Stomach smooth muscle (tissue), 2 donors: ENCODE data around the gene DIAPH3.

Source experiments
- H3K27ac ChIP-seq: one replicate; pipeline ENCODE4 v1.7.0; 2013; ENCODE audit warnings: mild to moderate bottlenecking, low read length, inconsistent platforms
- H3K27me3 ChIP-seq, 2 donors: one replicate each; pipeline ENCODE4 v1.7.0; 2013; ENCODE audit warnings: low read length in 2 of 2; ENCODE audit not compliant: insufficient read depth in 2 of 2, control insufficient read depth in 1 of 2
- H3K36me3 ChIP-seq, 2 donors: one replicate each; pipeline ENCODE4 v1.7.0; 2013; ENCODE audit warnings: low read length in 2 of 2; ENCODE audit not compliant: control insufficient read depth in 2 of 2, insufficient read depth in 2 of 2
- H3K4me1 ChIP-seq: one replicate; pipeline ENCODE4 v1.7.0; 2013; ENCODE audit warnings: low read length; ENCODE audit not compliant: control insufficient read depth, insufficient read depth
- H3K4me3 ChIP-seq, 2 donors: one replicate each; pipeline ENCODE4 v1.7.0; 2013; ENCODE audit warnings: low read length in 2 of 2
- H3K9ac ChIP-seq, 2 donors: one replicate each; pipeline ENCODE4 v1.7.0; 2013; ENCODE audit warnings: low read length in 2 of 2, mild to moderate bottlenecking in 1 of 2
- H3K9me3 ChIP-seq, 2 donors: one replicate each; pipeline ENCODE4 v1.7.0; 2013; ENCODE audit warnings: low read length in 2 of 2; ENCODE audit not compliant: control insufficient read depth in 2 of 2
- donor health status: healthy.
- donor health status: Pancreatic carcinoma.

DIAPH3 gene

GRCh38 chr13:60028021-60028420 is 135.7 kb downstream of the DIAPH3 start:
- no peaks in the 10 kb centered on the region for H3K27me3 ChIP-seq
- H3K9ac ChIP-seq, result no peak overlapping the region
- H3K4me1 ChIP-seq, result no peaks in the 10 kb centered on the region
- no peak overlapping the region for H3K4me3 ChIP-seq
- H3K27ac ChIP-seq, result no peak overlapping the region
- H3K9me3 ChIP-seq, result peaks cover 0 to 2% of the 10 kb centered on the region in 2 donors
- no peaks in the 10 kb centered on the region for H3K36me3 ChIP-seq

- Histone ChIP-seq H3K9me3 (peaks cover 0 to 2% of the 10 kb centered on the region in 2 donors), H3K36me3 (no peaks in the 10 kb centered on the region), H3K9ac (no peak overlapping the region), H3K4me1 (no peaks in the 10 kb centered on the region), H3K27me3 (no peaks in the 10 kb centered on the region), H3K27ac (no peak overlapping the region), H3K4me3 (no peak overlapping the region)
Observed at GRCh38 chr13:60026286-60026685, 137.4 kb downstream of the DIAPH3 start.

GRCh38 chr13:60020288-60020687 is 143.4 kb downstream of the DIAPH3 start:
- peaks cover 0 to 2% of the 10 kb centered on the region in 2 donors for H3K9me3 ChIP-seq
- no peak overlapping the region for H3K4me3 ChIP-seq
- no peaks in the 10 kb centered on the region for H3K4me1 ChIP-seq
- no peak overlapping the region for H3K27ac ChIP-seq
- no peaks in the 10 kb centered on the region for H3K36me3 ChIP-seq
- no peaks in the 10 kb centered on the region for H3K27me3 ChIP-seq
- no peak overlapping the region for H3K9ac ChIP-seq

- no peaks in the 10 kb centered on the region for H3K9me3 ChIP-seq
- H3K36me3 ChIP-seq, result no peaks in the 10 kb centered on the region
- H3K4me3 ChIP-seq, result no peak overlapping the region
- H3K27me3 ChIP-seq, result no peaks in the 10 kb centered on the region
- H3K4me1 ChIP-seq, result no peaks in the 10 kb centered on the region
- no peak overlapping the region for H3K9ac ChIP-seq
- no peak overlapping the region for H3K27ac ChIP-seq
Observed at GRCh38 chr13:60019119-60019993, 144.4 kb downstream of the DIAPH3 start.

GRCh38 chr13:60018536-60018935 is 145.2 kb downstream of the DIAPH3 start:
- H3K9me3 ChIP-seq, result no peaks in the 10 kb centered on the region
- H3K4me1 ChIP-seq, result no peaks in the 10 kb centered on the region
- H3K27ac ChIP-seq, result no peak overlapping the region
- no peaks in the 10 kb centered on the region for H3K27me3 ChIP-seq
- H3K36me3 ChIP-seq, result no peaks in the 10 kb centered on the region
- H3K4me3 ChIP-seq, result no peak overlapping the region
- H3K9ac ChIP-seq, result no peak overlapping the region

GRCh38 chr13:60016229-60016628 is 147.5 kb downstream of the DIAPH3 start:
- Histone ChIP-seq H3K4me1 (no peaks in the 10 kb centered on the region), H3K36me3 (no peaks in the 10 kb centered on the region), H3K9me3 (no peaks in the 10 kb centered on the region), H3K27ac (no peak overlapping the region), H3K4me3 (no peak overlapping the region), H3K9ac (no peak overlapping the region), H3K27me3 (no peaks in the 10 kb centered on the region)

GRCh38 chr13:60013166-60013565 is 150.6 kb downstream of the DIAPH3 start:
- Histone ChIP-seq H3K9me3 (no peaks in the 10 kb centered on the region), H3K27me3 (no peaks in the 10 kb centered on the region), H3K27ac (no peak overlapping the region), H3K4me1 (no peaks in the 10 kb centered on the region), H3K4me3 (no peak overlapping the region), H3K9ac (no peak overlapping the region), H3K36me3 (no peaks in the 10 kb centered on the region)

- H3K27me3 ChIP-seq, result no peaks in the 10 kb centered on the region
- H3K9me3 ChIP-seq, result no peaks in the 10 kb centered on the region
- no peak overlapping the region for H3K27ac ChIP-seq
- H3K4me1 ChIP-seq, result no peaks in the 10 kb centered on the region
- no peaks in the 10 kb centered on the region for H3K36me3 ChIP-seq
- H3K4me3 ChIP-seq, result no peak overlapping the region
- no peak overlapping the region for H3K9ac ChIP-seq
Observed at GRCh38 chr13:60012488-60012887, 151.2 kb downstream of the DIAPH3 start.

GRCh38 chr13:60009300-60010253 is 154.2 kb downstream of the DIAPH3 start:
- H3K4me3 ChIP-seq, result no peak overlapping the region
- H3K27ac ChIP-seq, result no peak overlapping the region
- H3K36me3 ChIP-seq, result no peaks in the 10 kb centered on the region
- no peak overlapping the region for H3K9ac ChIP-seq
- H3K27me3 ChIP-seq, result no peaks in the 10 kb centered on the region
- H3K9me3 ChIP-seq, result no peaks in the 10 kb centered on the region
- H3K4me1 ChIP-seq, result no peaks in the 10 kb centered on the region

GRCh38 chr13:60001889-60002288 is 161.8 kb downstream of the DIAPH3 start:
- Histone ChIP-seq H3K27me3 (no peaks in the 10 kb centered on the region), H3K36me3 (no peaks in the 10 kb centered on the region), H3K4me1 (no peaks in the 10 kb centered on the region), H3K4me3 (no peak overlapping the region), H3K9ac (no peak overlapping the region), H3K9me3 (no peaks in the 10 kb centered on the region), H3K27ac (no peak overlapping the region)
